HUES64 (cell line): ENCODE results near the gene CYLD.

ENCODE experiments used
- H3K27ac ChIP-seq: 2 replicates; pipeline ENCODE4 v1.7.0; 2013; ENCODE audit warnings: low read depth, low read length, inconsistent platforms
- H3K27me3 ChIP-seq: 2 replicates; pipeline ENCODE4 v1.6.1; 2013; ENCODE audit warnings: mild to moderate bottlenecking, low read length; ENCODE audit not compliant: insufficient read depth
- H3K36me3 ChIP-seq: 2 replicates; pipeline ENCODE4 v1.6.1; 2013; ENCODE audit warnings: mild to moderate bottlenecking, low read length; ENCODE audit not compliant: insufficient read depth
- H3K4me1 ChIP-seq: 2 replicates; pipeline ENCODE4 v1.6.1; 2013; ENCODE audit warnings: mild to moderate bottlenecking, low read length, moderate library complexity; ENCODE audit not compliant: insufficient read depth
- H3K4me3 ChIP-seq: 2 replicates; pipeline ENCODE4 v1.5.1; 2013; ENCODE audit warnings: mild to moderate bottlenecking, low read length, moderate library complexity
- H3K9ac ChIP-seq: 2 replicates; pipeline ENCODE4 v1.6.1; 2013; ENCODE audit warnings: mild to moderate bottlenecking, low read depth, low read length
- H3K9me3 ChIP-seq: 2 replicates; pipeline ENCODE4 v1.6.1; 2013; ENCODE audit warnings: low read depth, low read length; ENCODE audit not compliant: insufficient read depth
- WGBS: fragments of 150-250, 120-280 bp; methylation state at CpG from one replicate; pipeline ENCODE4 v1.1.7; 2013; ENCODE audit warnings: missing lambda C conversion rate; 5-methylcytosine and 5-hydroxymethylcytosine counted together

CYLD gene

GRCh38 chr16:50699326-50700159 is 42.3 kb upstream of the CYLD start:
- peaks cover 10% of the 10 kb centered on the region for H3K9me3 ChIP-seq
- no peaks in the 10 kb centered on the region for H3K4me1 ChIP-seq
- H3K4me3 ChIP-seq = no peak overlapping the region
- H3K27ac ChIP-seq = no peak overlapping the region
- H3K36me3 ChIP-seq = no peaks in the 10 kb centered on the region
- peaks cover 6% of the 10 kb centered on the region for H3K27me3 ChIP-seq
- 94% methylated on average over 19 of the region's 19 CpGs for WGBS
- H3K9ac ChIP-seq = no peak overlapping the region

GRCh38 chr16:50702725-50703124 is 39.2 kb upstream of the CYLD start:
- 93% methylated on average over 3 of the region's 3 CpGs for WGBS
- Histone ChIP-seq H3K4me3 (no peak overlapping the region), H3K9ac (no peak overlapping the region), H3K9me3 (peaks cover 19% of the 10 kb centered on the region), H3K27me3 (no peaks in the 10 kb centered on the region), H3K4me1 (no peaks in the 10 kb centered on the region), H3K36me3 (no peaks in the 10 kb centered on the region), H3K27ac (no peak overlapping the region)

- no peak overlapping the region for H3K9ac ChIP-seq
These were observed 37.6 kb upstream of the CYLD start for GRCh38 chr16:50704245-50704644.

GRCh38 chr16:50705436-50706110 is 36.3 kb upstream of the CYLD start:
- no peak overlapping the region for H3K9ac ChIP-seq
- H3K4me3 ChIP-seq = no peak overlapping the region
- no peak overlapping the region for H3K27ac ChIP-seq
- no peaks in the 10 kb centered on the region for H3K36me3 ChIP-seq
- 85% methylated on average over 5 of the region's 5 CpGs for WGBS
- no peaks in the 10 kb centered on the region for H3K4me1 ChIP-seq
- H3K9me3 ChIP-seq = peaks cover 19% of the 10 kb centered on the region
- no peaks in the 10 kb centered on the region for H3K27me3 ChIP-seq

More at GRCh38 chr16:50704245-50704644, 37.6 kb upstream of the CYLD start:
- Histone ChIP-seq H3K4me1 (no peaks in the 10 kb centered on the region), H3K27me3 (no peaks in the 10 kb centered on the region), H3K27ac (no peak overlapping the region), H3K9me3 (peaks cover 19% of the 10 kb centered on the region), H3K36me3 (no peaks in the 10 kb centered on the region), H3K4me3 (no peak overlapping the region)
- WGBS = no CpG with 5 or more reads among the region's 1 CpG

GRCh38 chr16:50706250-50706649 is 35.6 kb upstream of the CYLD start:
- no peaks in the 10 kb centered on the region for H3K36me3 ChIP-seq
- H3K4me3 ChIP-seq = no peak overlapping the region
- peaks cover 19% of the 10 kb centered on the region for H3K9me3 ChIP-seq
- WGBS = 62% methylated on average over 3 of the region's 3 CpGs
- H3K4me1 ChIP-seq = no peaks in the 10 kb centered on the region
- no peak overlapping the region for H3K9ac ChIP-seq
- no peaks in the 10 kb centered on the region for H3K27me3 ChIP-seq
- H3K27ac ChIP-seq = no peak overlapping the region

GRCh38 chr16:50708373-50709060 is 33.4 kb upstream of the CYLD start:
- no peak overlapping the region for H3K27ac ChIP-seq
- no peak overlapping the region for H3K4me3 ChIP-seq
- no peaks in the 10 kb centered on the region for H3K27me3 ChIP-seq
- no peaks in the 10 kb centered on the region for H3K4me1 ChIP-seq
- H3K9ac ChIP-seq = no peak overlapping the region
- peaks cover 18% of the 10 kb centered on the region for H3K9me3 ChIP-seq
- no peaks in the 10 kb centered on the region for H3K36me3 ChIP-seq
- 94% methylated on average over 10 of the region's 10 CpGs for WGBS

- WGBS = 93% methylated on average over 8 of the region's 8 CpGs
These were observed 32.7 kb upstream of the CYLD start for GRCh38 chr16:50709061-50709684.

GRCh38 chr16:50709980-50710379 is 31.9 kb upstream of the CYLD start:
- H3K9me3 ChIP-seq = peaks cover 5% of the 10 kb centered on the region; the same call in 1 of the 2 replicates
- 87% methylated on average over 5 of the region's 5 CpGs for WGBS
- H3K27me3 ChIP-seq = no peaks in the 10 kb centered on the region
- H3K9ac ChIP-seq = no peak overlapping the region
- no peak overlapping the region for H3K4me3 ChIP-seq
- no peak overlapping the region for H3K27ac ChIP-seq
- H3K36me3 ChIP-seq = no peaks in the 10 kb centered on the region
- H3K4me1 ChIP-seq = no peaks in the 10 kb centered on the region

More at GRCh38 chr16:50709061-50709684, 32.7 kb upstream of the CYLD start:
- no peak overlapping the region for H3K9ac ChIP-seq
- no peaks in the 10 kb centered on the region for H3K27me3 ChIP-seq
- H3K4me1 ChIP-seq = no peaks in the 10 kb centered on the region
- no peaks in the 10 kb centered on the region for H3K36me3 ChIP-seq
- no peak overlapping the region for H3K27ac ChIP-seq
- peaks cover 12% of the 10 kb centered on the region for H3K9me3 ChIP-seq
- H3K4me3 ChIP-seq = no peak overlapping the region

- Histone ChIP-seq H3K4me3 (no peak overlapping the region), H3K9ac (no peak overlapping the region), H3K4me1 (no peaks in the 10 kb centered on the region), H3K36me3 (no peaks in the 10 kb centered on the region), H3K27ac (no peak overlapping the region), H3K9me3 (no peaks in the 10 kb centered on the region), H3K27me3 (no peaks in the 10 kb centered on the region)
- WGBS = 95% methylated on average over 21 of the region's 21 CpGs
These were observed 30.8 kb upstream of the CYLD start for GRCh38 chr16:50711040-50711439.

- Histone ChIP-seq H3K27ac (no peak overlapping the region), H3K9me3 (no peaks in the 10 kb centered on the region), H3K4me1 (no peaks in the 10 kb centered on the region), H3K36me3 (no peaks in the 10 kb centered on the region), H3K9ac (no peak overlapping the region), H3K4me3 (no peak overlapping the region), H3K27me3 (no peaks in the 10 kb centered on the region)
- 95% methylated on average over 25 of the region's 25 CpGs for WGBS
These were observed 29.9 kb upstream of the CYLD start for GRCh38 chr16:50711862-50712559.
